Fibroblast of lung (primary cell): Measurements from ENCODE around the gene PALB2. TPM values are rescaled to one million over a fixed set of nuclear protein-coding genes. Genes with fewer than 3 reads are reported as not detected.
A peak's percentile ranks its signal among the peaks of the same experiment; 100 is the strongest.

ENCODE experiments used
- DNase-seq, 2 donors: peaks; one replicate each; pipeline versions ENCODE4 v3.0.0 to v3.0.0-alpha.2; 2010; ENCODE audit warnings: low read depth in 2 of 2
- H2AFZ ChIP-seq: 2 replicates; pipeline ENCODE4 v1.5.1; 2012; ENCODE audit warnings: low read length, control low read depth, inconsistent platforms
- H3K27ac ChIP-seq: 2 replicates; pipeline ENCODE4 v1.5.1; 2011; ENCODE audit warnings: low read length, control low read depth; ENCODE audit not compliant: insufficient read depth
- H3K27me3 ChIP-seq: 2 replicates; pipeline ENCODE4 v1.5.1; 2011; ENCODE audit warnings: mild to moderate bottlenecking, low read length; ENCODE audit not compliant: control insufficient read depth, insufficient read depth
- H3K36me3 ChIP-seq: 2 replicates; pipeline ENCODE4 v1.5.1; 2011; ENCODE audit warnings: low read length; ENCODE audit not compliant: control insufficient read depth, insufficient read depth
- H3K4me1 ChIP-seq: 2 replicates; pipeline ENCODE4 v1.5.1; 2011; ENCODE audit warnings: low read length; ENCODE audit not compliant: control insufficient read depth, insufficient read depth; ENCODE audit errors: extremely low read depth
- H3K4me2 ChIP-seq: 2 replicates; pipeline ENCODE4 v1.5.1; 2011; ENCODE audit warnings: low read length, control low read depth; ENCODE audit not compliant: insufficient read depth; ENCODE audit errors: extremely low read depth
- H3K4me3 ChIP-seq, 4 experiments: fragments of 200-600 bp in 1 of 4; sonication (generic) in 1 of 4; replicated peaks in 1 of 4; 2 replicates each; pipeline ENCODE4 v1.5.1; 2011 to 2016; ENCODE audit warnings: low read length in 4 of 4, low read depth in 3 of 4, mild to moderate bottlenecking in 3 of 4, control low read depth in 2 of 4, inconsistent platforms in 1 of 4, mixed read lengths in 1 of 4; ENCODE audit not compliant: insufficient read depth in 1 of 4; ENCODE audit errors: control extremely low read depth in 1 of 4
- H3K79me2 ChIP-seq: 2 replicates; pipeline ENCODE4 v1.5.1; 2012; ENCODE audit warnings: mild to moderate bottlenecking, low read length, inconsistent platforms; ENCODE audit not compliant: control insufficient read depth, insufficient read depth
- H3K9ac ChIP-seq: 2 replicates; pipeline ENCODE4 v1.5.1; 2011; ENCODE audit warnings: mild to moderate bottlenecking, low read length, control low read depth; ENCODE audit not compliant: insufficient read depth
- H3K9me3 ChIP-seq: 2 replicates; pipeline ENCODE4 v1.5.1; 2012; ENCODE audit warnings: low read depth, low read length; ENCODE audit not compliant: control insufficient read depth, insufficient read depth
- H4K20me1 ChIP-seq: 2 replicates; pipeline ENCODE4 v1.5.1; 2011; ENCODE audit warnings: low read length; ENCODE audit not compliant: control insufficient read depth, insufficient read depth; ENCODE audit errors: extremely low read depth
- EZH2 ChIP-seq: IDR thresholded peaks from 2 replicates; pipeline ENCODE4 v1.5.1; 2012; ENCODE audit warnings: low read length, control low read depth, mild to moderate bottlenecking; ENCODE audit errors: missing control alignments
- polyA plus RNA-seq, 2 donors: library from polyadenylated mRNA; depleted of rRNA in 1 of 2; stranded (reverse) in 1 of 2; unstranded in 1 of 2; fragments of >200 nt; gene quantifications; 2 replicates each; pipeline ENCODE4 v1.2.1, GENCODE V29; 2011 to 2012; ENCODE audit warnings: missing spikeins in 1 of 2
- total RNA-seq: library from RNA; depleted of rRNA; stranded (reverse); fragments of >200 nt; gene quantifications from 2 replicates; pipeline ENCODE4 v1.2.1, GENCODE V29; 2014
- TF ChIP-seq, protein P1 (sequence below), 2 donors: IDR thresholded peaks in 1 of 2; conservative IDR thresholded peaks in 1 of 2; 1 replicate in 1 of 2; 2 replicates in 1 of 2; pipeline ENCODE4 v1.5.1; 2011 to 2012; ENCODE audit warnings: low read length in 2 of 2, control low read depth in 1 of 2, inconsistent platforms in 1 of 2, low read depth in 1 of 2, mild to moderate bottlenecking in 1 of 2

The PALB2 gene
- total and polyA plus RNA-seq, 2 donors (not counting 1 experiment from before 2014, with no cell fraction given), result 7.7 to 8.1 TPM

- Histone ChIP-seq H3K9ac (peak overlapping the region; percentile 4), H3K79me2 (no peaks in the 10 kb centered on the region), H2AFZ (no peak overlapping the region), H3K9me3 (no peaks in the 10 kb centered on the region), H3K4me2 (no peak overlapping the region), H3K27ac (no peak overlapping the region), H3K36me3 (peaks cover 7% of the 10 kb centered on the region), H3K27me3 (no peaks in the 10 kb centered on the region), H4K20me1 (no peaks in the 10 kb centered on the region), H3K4me1 (no peaks in the 10 kb centered on the region), H3K4me3 (no peak overlapping the region)
- TF ChIP-seq, protein P1, sequence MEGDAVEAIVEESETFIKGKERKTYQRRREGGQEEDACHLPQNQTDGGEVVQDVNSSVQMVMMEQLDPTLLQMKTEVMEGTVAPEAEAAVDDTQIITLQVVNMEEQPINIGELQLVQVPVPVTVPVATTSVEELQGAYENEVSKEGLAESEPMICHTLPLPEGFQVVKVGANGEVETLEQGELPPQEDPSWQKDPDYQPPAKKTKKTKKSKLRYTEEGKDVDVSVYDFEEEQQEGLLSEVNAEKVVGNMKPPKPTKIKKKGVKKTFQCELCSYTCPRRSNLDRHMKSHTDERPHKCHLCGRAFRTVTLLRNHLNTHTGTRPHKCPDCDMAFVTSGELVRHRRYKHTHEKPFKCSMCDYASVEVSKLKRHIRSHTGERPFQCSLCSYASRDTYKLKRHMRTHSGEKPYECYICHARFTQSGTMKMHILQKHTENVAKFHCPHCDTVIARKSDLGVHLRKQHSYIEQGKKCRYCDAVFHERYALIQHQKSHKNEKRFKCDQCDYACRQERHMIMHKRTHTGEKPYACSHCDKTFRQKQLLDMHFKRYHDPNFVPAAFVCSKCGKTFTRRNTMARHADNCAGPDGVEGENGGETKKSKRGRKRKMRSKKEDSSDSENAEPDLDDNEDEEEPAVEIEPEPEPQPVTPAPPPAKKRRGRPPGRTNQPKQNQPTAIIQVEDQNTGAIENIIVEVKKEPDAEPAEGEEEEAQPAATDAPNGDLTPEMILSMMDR (conservative IDR thresholded peaks at IDR 0.05 in 1 of 2, IDR thresholded peaks at IDR 0.05 in 1 of 2; ENCODE audit: low read depth in 1 of 2, low read length in 2 of 2), result no peak
- no peak for TF ChIP-seq EZH2
- DNase-seq, result no peak
These were observed 67.3 kb downstream of the PALB2 start for GRCh38 chr16:23573817-23574216.

DNA sequence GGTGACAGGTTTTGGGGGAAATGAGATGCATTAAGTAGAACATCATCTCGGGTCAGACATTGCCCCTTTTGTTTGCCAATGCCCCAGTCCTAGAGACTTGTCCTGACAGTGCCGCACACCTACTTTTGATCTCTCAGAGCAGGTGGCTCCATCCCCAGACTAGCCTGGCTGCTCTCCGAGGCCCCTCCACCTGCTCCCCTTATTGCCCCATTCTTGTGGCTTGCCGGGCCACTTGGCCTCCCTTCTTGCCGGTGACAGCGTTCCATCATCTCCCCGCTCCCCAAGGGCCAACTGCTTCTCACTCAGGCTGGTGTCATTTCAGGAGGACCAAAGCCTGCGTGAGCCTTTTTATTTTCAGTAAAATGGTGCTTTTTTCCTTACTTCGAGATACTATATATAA is 68.7 kb downstream of the PALB2 start:
- Histone ChIP-seq H4K20me1 (no peaks in the 10 kb centered on the region), H3K4me1 (no peaks in the 10 kb centered on the region), H3K79me2 (no peaks in the 10 kb centered on the region), H3K4me3 (no peak overlapping the region), H3K4me2 (no peak overlapping the region), H3K27ac (no peak overlapping the region), H3K36me3 (peaks cover 7% of the 10 kb centered on the region), H3K9me3 (no peaks in the 10 kb centered on the region), H3K9ac (no peak overlapping the region), H2AFZ (no peak overlapping the region), H3K27me3 (no peaks in the 10 kb centered on the region)
- no peak for TF ChIP-seq EZH2
- TF ChIP-seq, protein P1 (conservative IDR thresholded peaks at IDR 0.05 in 1 of 2, IDR thresholded peaks at IDR 0.05 in 1 of 2; ENCODE audit: low read depth in 1 of 2, low read length in 2 of 2), result no peak
- DNase-seq, result no peak

GRCh38 chr16:23571895-23572294 is 69.2 kb downstream of the PALB2 start:
- Histone ChIP-seq H3K27me3 (no peaks in the 10 kb centered on the region), H4K20me1 (no peaks in the 10 kb centered on the region), H3K36me3 (peaks cover 7% of the 10 kb centered on the region), H2AFZ (no peak overlapping the region), H3K4me3 (no peak overlapping the region), H3K4me1 (no peaks in the 10 kb centered on the region), H3K27ac (no peak overlapping the region), H3K79me2 (no peaks in the 10 kb centered on the region), H3K9me3 (no peaks in the 10 kb centered on the region), H3K4me2 (no peak overlapping the region), H3K9ac (no peak overlapping the region)
- TF ChIP-seq EZH2, result no peak
- TF ChIP-seq, protein P1 (conservative IDR thresholded peaks at IDR 0.05 in 1 of 2, IDR thresholded peaks at IDR 0.05 in 1 of 2; ENCODE audit: low read depth in 1 of 2, low read length in 2 of 2), result no peak
- DNase-seq, result no peak
